HG03108 (cell line): ENCODE results near the gene TRIOBP.
"Not testable (repeated sequence)": the region's sequence is repeated elsewhere in the genome, so short reads cannot be mapped to it uniquely, and the experiment has no call there.

ENCODE experiments used
- ATAC-seq: cut with Tn5 transposase; IDR thresholded peaks from one replicate; pipeline ENCODE4 v1.9.1; 2021; ENCODE audit warnings: moderate library complexity; ENCODE audit not compliant: unreplicated experiment

The TRIOBP gene

DNA sequence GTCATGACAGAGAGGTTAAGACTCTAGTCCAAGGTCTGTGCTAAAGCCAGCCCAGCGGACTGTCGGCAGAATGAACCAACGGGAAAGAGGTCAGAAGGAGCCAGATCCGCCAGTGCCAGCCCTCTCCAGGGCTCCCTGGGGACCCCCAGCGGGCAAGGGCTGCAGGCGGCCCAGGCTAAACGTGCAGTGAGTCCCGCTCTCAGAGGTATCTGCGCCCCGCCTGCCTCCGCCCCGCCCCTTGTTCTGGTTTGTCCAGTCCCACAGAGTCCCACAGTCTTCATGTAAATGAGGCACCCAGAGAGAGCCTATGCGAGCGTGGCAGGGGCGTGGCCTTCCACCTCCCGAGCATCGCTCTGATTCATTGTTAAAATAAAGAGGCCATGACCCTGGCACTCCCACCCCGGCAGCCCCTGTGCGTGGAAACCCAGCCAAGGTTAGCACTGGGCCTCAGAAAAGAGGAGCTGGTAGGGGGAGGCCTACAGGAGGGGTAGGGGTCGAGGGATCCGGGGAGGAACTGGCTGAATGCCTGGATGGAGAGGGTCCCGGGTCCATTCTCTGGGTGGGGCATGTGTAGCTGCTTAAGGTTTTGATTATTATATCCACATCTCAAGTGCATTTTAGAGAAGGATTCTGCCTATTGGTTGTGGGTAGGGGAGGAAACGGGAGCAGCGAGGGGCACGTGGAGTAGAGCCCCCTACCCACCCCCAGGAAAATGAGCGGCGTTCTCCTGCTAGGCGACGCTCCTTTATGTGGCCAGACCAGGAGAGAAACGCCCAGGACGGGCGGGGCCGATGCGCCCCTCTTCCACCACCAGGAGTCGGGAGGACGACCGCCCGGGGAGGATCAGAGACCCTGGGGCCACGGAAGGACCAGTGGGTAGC lies at the start of gene TRIOBP:
TRIOBP (plus strand) TSS at position 392 of the 881 bp plus-strand sequence. CDS start 4,318 bp downstream, outside the sequence.
- ATAC-seq, result peak; percentile 97

DNA sequence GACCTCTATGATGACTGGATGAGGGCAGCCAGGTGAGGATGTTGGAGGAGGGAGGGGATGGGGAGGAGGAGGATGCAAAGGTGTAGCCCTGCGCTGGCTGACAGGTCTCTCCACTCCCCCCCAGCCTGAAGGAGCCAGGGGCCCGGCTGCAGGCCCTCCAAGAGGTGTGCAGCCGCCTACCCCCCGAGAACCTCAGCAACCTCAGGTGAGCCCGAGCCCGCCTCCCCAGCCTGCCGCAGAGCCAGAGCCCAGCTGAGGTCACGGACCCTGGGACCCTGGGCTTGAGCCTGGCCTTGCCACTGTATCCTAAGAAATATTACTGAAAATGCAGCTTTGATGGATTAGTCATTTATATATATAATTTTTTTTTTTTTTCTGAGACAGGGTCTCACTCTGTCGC lies 49.5 kb upstream of the TRIOBP start:
- no peak for ATAC-seq

DNA sequence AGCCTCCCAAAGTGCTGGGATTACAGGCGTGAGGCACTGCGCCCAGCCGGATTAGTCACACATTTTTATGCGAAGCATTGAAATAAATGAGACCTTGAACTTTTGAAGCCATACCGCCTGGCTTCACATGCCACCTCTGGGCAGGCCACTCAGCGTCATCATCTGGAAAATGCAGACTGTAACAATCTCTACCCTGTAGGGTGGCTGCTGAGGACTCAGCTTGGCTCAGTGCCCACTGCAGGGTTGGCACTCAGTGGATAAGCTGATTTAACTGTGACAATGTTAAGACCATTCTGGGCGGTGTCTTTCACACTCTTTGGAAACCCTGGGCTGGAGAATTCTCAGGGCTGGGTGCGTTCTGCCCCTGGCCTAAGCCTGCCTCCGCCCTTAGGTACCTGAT lies 48.9 kb upstream of the TRIOBP start:
- no peak for ATAC-seq

- ATAC-seq, result no peak
These were observed 46.2 kb upstream of the TRIOBP start for GRCh38 chr22:37650463-37651136.

DNA sequence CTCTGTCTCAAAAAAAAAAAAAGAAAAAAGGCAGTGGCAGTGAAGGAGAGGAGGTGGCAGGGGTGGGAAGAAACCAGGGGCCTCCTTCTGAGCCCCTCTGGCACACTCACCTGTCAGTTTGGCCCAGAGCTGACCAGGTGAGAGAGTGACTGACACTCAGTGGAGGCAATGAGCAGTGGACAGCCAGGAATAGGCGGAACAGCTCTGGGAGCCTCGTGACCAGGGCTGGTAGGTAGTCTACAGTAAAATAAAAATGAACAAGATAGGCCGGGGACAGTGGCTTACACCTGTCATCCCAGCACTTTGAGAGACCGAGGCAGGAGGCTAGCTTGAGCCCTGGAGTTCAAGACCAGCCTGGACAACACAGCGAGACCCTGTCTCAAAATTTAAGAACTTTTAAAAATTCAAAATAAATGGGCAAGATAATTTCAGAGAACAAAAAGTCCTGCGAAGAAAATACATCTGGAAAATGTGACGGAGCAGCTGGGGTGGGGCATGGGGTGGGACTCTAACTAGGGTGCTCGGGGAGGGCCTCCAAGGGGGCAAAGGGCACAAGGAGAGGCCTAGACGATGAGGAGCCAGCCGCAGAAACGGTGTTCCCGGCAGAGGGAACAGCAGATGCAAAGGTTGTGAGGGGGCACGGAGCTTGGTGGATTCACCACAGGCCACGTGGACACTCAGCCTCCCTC lies 42.1 kb upstream of the TRIOBP start:
- ATAC-seq, result no peak

DNA sequence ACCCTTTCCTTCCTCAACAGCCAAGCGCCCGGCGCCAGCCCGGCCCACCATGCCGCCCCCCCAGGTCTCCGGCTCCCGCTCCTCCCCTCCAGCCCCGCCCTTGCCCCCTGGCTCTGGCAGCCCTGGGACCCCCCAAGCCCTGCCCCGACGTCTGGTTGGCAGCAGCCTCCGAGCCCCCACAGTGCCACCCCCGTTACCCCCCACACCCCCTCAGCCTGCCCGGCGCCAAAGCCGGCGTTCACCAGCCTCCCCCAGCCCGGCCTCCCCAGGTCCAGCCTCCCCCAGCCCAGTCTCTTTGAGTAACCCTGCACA lies 41.6 kb upstream of the TRIOBP start:
- no peak for ATAC-seq

- ATAC-seq, result not testable (repeated sequence)
These were observed 40.3 kb upstream of the TRIOBP start for GRCh38 chr22:37656583-37656982.

DNA sequence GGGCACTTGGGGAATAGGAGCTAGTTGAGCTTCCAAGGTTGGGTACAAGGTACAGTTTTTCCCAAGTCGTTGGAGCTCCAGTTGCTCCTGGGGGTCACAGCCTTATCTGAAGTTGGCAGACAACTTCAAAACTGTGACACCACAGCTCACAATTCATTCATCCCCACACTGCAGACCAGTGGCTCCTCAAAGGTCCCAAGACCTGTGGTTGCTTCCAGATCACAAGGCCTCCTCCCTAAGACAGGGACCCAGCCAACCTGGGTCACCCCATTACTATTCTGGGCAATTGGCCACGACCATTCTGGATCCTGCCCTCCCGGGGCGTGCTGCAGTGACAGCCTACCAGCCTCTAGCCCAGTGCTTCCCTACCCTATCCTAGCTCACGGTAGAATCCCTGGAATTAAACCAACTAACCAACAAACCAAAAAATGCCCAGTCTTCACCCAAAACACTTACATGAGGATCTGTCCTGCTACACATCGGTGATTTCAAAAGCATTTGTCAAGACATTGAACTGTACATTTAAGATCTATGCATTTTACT lies 39.2 kb upstream of the TRIOBP start:
- no peak for ATAC-seq

DNA sequence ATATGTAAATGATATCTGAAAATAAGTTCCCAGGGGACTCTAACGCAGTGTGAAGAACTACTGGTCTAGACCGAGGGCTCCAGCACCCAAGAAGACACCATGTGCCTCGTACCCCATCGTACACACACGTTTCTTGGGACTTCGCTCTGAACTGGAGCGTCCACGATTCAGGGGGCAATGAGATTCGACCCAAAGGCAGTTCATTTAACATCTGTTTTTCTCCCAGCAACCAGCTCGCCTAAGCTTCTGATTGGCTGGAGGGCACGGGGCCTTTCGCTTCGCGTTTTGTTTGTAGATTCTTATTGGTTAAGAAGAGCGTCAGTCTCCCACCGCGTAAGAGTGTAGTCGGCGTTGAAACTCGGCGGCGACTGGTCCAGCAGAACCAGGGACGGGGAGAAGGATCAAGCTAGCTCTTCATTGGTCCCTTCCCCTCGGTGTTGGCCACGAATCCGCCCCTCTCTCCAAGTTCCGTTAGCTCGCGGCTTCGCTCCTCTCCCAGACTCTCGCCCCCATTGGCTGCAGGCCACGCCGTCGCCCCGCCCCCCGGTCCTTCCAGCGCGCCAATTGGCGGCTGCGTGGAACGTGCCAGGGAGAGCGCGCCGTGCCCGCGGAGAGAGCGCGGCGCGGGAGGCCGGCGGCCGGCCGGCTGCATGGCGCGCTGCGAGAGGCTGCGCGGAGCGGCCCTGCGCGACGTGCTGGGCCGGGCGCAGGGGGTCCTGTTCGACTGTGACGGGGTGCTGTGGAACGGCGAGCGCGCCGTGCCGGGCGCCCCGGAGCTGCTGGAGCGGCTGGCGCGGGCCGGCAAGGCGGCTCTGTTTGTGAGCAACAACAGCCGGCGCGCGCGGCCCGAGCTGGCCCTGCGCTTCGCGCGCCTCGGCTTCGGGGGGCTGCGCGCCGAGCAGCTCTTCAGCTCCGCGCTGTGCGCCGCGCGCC lies 38.4 kb upstream of the TRIOBP start, which contains the start of gene PDXP:
PDXP (plus strand) TSS at position 591 of the 933 bp plus-strand sequence; CDS start at position 651, 60 bp downstream.
- ATAC-seq, result peak; percentile 83

DNA sequence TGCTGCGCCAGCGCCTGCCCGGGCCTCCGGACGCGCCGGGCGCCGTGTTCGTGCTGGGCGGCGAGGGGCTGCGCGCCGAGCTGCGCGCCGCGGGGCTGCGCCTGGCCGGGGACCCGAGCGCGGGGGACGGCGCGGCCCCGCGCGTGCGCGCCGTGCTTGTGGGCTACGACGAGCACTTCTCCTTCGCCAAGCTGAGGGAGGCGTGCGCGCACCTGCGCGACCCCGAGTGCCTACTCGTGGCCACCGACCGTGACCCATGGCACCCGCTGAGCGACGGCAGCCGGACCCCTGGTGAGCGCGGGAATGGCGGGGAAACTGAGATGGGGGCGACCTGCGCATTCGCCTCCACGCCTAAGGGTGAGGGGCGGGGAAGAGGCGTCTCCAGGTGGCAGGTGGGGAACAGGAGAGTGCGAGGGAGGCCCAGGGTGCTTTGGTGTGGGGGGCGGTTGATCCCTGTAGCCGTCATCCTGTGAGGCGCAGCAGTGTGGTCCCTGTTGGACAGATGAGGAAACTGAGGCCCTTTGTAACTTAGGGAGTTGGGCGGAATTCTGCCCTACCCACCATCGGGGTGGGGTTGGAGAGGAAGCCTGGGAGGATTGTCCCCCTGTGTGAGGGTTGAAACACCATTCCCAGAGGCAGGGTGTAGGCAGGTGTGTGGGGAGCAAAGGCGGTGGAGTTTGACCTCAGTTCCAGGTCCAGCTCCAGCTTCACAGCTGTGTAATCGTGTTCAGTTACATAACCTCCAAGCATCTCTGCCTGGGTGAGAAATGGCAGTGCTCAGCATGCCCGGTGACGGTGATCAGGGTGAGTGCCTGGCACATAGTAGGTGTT lies 37.6 kb upstream of the TRIOBP start:
- no peak for ATAC-seq

- no peak for ATAC-seq
These were observed 36.7 kb upstream of the TRIOBP start for GRCh38 chr22:37659897-37660708.

DNA sequence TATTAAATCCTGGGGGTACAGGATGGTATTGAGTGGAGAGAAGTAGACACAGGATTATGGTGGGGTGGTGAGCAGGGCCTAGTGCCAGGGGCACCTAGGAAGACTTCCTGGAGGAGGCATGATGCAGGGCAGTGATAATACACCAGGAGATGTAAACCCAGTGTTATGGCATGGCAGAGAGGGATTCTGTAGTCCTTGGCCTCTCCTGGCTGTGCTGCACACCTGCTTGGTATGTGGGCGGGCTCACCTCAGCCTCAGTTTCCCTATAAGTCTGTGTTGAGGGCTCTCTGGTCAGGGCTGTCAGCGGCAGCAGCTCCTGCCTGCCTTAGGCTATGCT lies 36.2 kb upstream of the TRIOBP start:
- no peak for ATAC-seq

GRCh38 chr22:37661160-37661924 lies 35.5 kb upstream of the TRIOBP start:
- no peak for ATAC-seq

GRCh38 chr22:37662039-37662438 lies 34.8 kb upstream of the TRIOBP start:
- ATAC-seq, result no peak

GRCh38 chr22:37663521-37664140 lies 33.2 kb upstream of the TRIOBP start:
- no peak for ATAC-seq

DNA sequence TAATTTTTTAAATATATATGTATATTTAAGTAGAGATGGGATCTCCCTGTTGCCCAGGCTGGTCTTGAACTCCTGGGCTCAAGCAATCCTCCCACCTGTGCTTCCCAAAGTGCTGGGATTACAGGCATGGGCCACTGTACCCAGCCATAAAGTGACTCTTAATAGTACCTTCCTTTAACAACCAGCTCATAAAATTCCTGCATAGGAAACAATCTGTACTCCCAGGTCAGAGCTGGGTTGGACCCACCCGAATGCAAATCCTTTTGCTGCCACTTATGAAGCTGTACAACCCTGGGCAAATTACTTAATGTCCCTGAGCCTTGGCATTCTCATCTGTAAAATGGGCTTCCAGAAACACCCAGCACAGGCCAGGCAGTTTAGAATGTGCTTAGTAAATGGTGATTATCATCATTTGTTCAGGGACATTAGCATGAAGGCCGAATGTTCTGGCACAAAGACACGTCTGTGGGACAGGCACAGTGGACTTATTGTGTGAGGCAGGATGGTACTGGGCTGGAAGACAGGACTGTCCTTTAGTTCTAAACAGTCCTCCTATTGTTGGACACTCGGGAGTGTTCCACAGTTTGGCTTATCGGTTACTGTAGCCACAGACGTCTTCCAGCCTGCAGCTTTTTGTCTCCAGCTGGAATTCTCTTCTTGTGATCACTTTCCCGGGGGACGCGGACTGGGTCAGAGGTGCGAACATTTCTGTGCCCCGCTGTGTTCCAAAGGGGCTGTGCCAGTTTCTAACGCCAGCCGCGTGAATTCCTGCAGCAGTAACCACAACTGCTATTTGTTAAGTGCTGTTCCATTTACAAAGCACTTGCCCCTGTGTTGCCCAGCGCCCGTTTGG lies 32.4 kb upstream of the TRIOBP start:
- ATAC-seq, result no peak

DNA sequence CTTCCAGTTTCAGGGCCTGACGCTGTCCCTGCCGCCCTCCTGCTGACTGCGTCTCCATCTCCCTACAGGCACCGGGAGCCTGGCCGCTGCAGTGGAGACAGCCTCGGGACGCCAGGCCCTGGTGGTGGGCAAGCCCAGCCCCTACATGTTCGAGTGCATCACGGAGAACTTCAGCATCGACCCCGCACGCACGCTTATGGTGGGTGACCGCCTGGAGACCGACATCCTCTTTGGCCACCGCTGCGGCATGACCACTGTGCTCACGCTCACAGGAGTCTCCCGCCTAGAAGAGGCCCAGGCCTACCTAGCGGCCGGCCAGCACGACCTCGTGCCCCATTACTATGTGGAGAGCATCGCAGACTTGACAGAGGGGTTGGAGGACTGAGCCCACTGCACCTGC lies 31.4 kb upstream of the TRIOBP start:
- no peak for ATAC-seq
